Ishikawa (cell line): ENCODE results near the gene CCR5.

Experiments
- NFIC ChIP-seq: IDR thresholded peaks from 2 replicates; pipeline ENCODE4 v1.6.1; 2012
- RAD21 ChIP-seq: IDR thresholded peaks from 2 replicates; pipeline ENCODE4 v1.6.1; 2012; ENCODE audit warnings: low read depth

GRCh38 chr3:46372492-46373359 is 2.0 kb downstream of the CCR5 start:
- TF ChIP-seq RAD21 (peak; percentile 69), NFIC (no peak)
